Suprapubic skin (tissue), 4 donors: ENCODE measurements around the gene RBM47. TPM values are rescaled to one million over a fixed set of nuclear protein-coding genes. Genes with fewer than 3 reads are reported as not detected.

Experiments
- DNase-seq, 2 donors: peaks; one replicate each; pipeline ENCODE4 v3.0.0-alpha.2; 2019; ENCODE audit warnings: low spot score in 2 of 2
- H3K27ac ChIP-seq: fragments of 200-600 bp; sonication (generic); one replicate; pipeline ENCODE4 v1.5.1; 2019
- H3K27me3 ChIP-seq: fragments of 200-600 bp; sonication (generic); one replicate; pipeline ENCODE4 v1.5.1; 2019
- H3K36me3 ChIP-seq: fragments of 200-600 bp; sonication (generic); one replicate; pipeline ENCODE4 v1.5.1; 2019
- H3K4me1 ChIP-seq: fragments of 200-600 bp; sonication (generic); one replicate; pipeline ENCODE4 v1.5.1; 2019
- H3K4me3 ChIP-seq: fragments of 200-600 bp; sonication (generic); one replicate; pipeline ENCODE4 v1.5.1; 2019; ENCODE audit warnings: mild to moderate bottlenecking
- H3K9me3 ChIP-seq: fragments of 200-600 bp; sonication (generic); one replicate; pipeline ENCODE4 v1.5.1; 2019
- CTCF ChIP-seq, 2 donors: fragments of 200-600 bp in 1 of 2; fragments of 450-650 bp in 1 of 2; sonication (generic) in 1 of 2; IDR thresholded peaks; one replicate each; pipeline ENCODE4 v1.5.1; 2016 to 2019; ENCODE audit warnings: antibody characterized with exemption in 2 of 2, mild to moderate bottlenecking in 1 of 2, moderate library complexity in 1 of 2
- EP300 ChIP-seq: sonication (generic); formaldehyde crosslinking; IDR thresholded peaks from one replicate; pipeline ENCODE4 v1.6.1; 2017; ENCODE audit warnings: antibody characterized with exemption
- POLR2A ChIP-seq, 2 donors: fragments of 450-650 bp; IDR thresholded peaks; one replicate each; pipeline ENCODE4 v1.6.1; 2017; ENCODE audit warnings: antibody characterized with exemption in 2 of 2, mild to moderate bottlenecking in 2 of 2, moderate library complexity in 2 of 2
- POLR2AphosphoS5 ChIP-seq, 3 donors: sonication (generic); formaldehyde crosslinking; IDR thresholded peaks; one replicate each; pipeline ENCODE4 v1.6.1; 2017; ENCODE audit warnings: antibody characterized with exemption in 3 of 3
- WGBS: methylation state at CpG from one replicate; pipeline ENCODE4 v1.1.5; 2018; 5-methylcytosine and 5-hydroxymethylcytosine counted together
- total RNA-seq, 4 donors: library from RNA; depleted of rRNA; stranded (reverse); fragments of >200 nt; gene quantifications; one replicate each; pipeline ENCODE4 v1.1.0, GENCODE V29; 2016

RBM47 gene
- total RNA-seq, 4 donors from 2014 or later = 40.2 to 286 (median 47.4) TPM

- Histone ChIP-seq H3K36me3 (no peaks in the 10 kb centered on the region), H3K4me1 (no peaks in the 10 kb centered on the region)
These were observed 145.1 kb downstream of the RBM47 start for GRCh38 chr4:40484346-40485090.

GRCh38 chr4:40482985-40483647 lies 146.5 kb downstream of the RBM47 start:
- Histone ChIP-seq H3K4me3 (no peak overlapping the region), H3K27me3 (no peaks in the 10 kb centered on the region), H3K36me3 (no peaks in the 10 kb centered on the region), H3K4me1 (no peaks in the 10 kb centered on the region), H3K9me3 (no peaks in the 10 kb centered on the region), H3K27ac (no peak overlapping the region)
- 88% methylated on average over 21 of the region's 21 CpGs for WGBS
- no peak for TF ChIP-seq POLR2A (IDR thresholded peaks at IDR 0.05)
- no peak for TF ChIP-seq POLR2AphosphoS5 (IDR thresholded peaks at IDR 0.05)
- TF ChIP-seq CTCF (IDR thresholded peaks at IDR 0.05) = no peak
- no peak for TF ChIP-seq EP300
- no peak for DNase-seq

More at GRCh38 chr4:40484346-40485090, 145.1 kb downstream of the RBM47 start:
- no peak for DNase-seq
- Histone ChIP-seq H3K27me3 (no peaks in the 10 kb centered on the region), H3K4me3 (no peak overlapping the region), H3K27ac (no peak overlapping the region), H3K9me3 (no peaks in the 10 kb centered on the region)
- TF ChIP-seq EP300 (no peak), CTCF (IDR thresholded peaks at IDR 0.05) (no peak), POLR2A (IDR thresholded peaks at IDR 0.05) (no peak), POLR2AphosphoS5 (IDR thresholded peaks at IDR 0.05) (no peak)
- WGBS = 86% methylated on average over 1 of the region's 1 CpG

GRCh38 chr4:40481977-40482376 lies 147.7 kb downstream of the RBM47 start:
- DNase-seq = no peak
- Histone ChIP-seq H3K9me3 (no peaks in the 10 kb centered on the region), H3K36me3 (no peaks in the 10 kb centered on the region), H3K4me3 (no peak overlapping the region), H3K4me1 (no peaks in the 10 kb centered on the region), H3K27ac (no peak overlapping the region), H3K27me3 (no peaks in the 10 kb centered on the region)
- 96% methylated on average over 7 of the region's 7 CpGs for WGBS
- no peak for TF ChIP-seq POLR2AphosphoS5 (IDR thresholded peaks at IDR 0.05)
- TF ChIP-seq CTCF (IDR thresholded peaks at IDR 0.05) = no peak
- no peak for TF ChIP-seq EP300
- TF ChIP-seq POLR2A (IDR thresholded peaks at IDR 0.05) = no peak

GRCh38 chr4:40480291-40480690 lies 149.4 kb downstream of the RBM47 start:
- no peaks in the 10 kb centered on the region for H3K9me3 ChIP-seq
- no peaks in the 10 kb centered on the region for H3K4me1 ChIP-seq
- TF ChIP-seq POLR2A (IDR thresholded peaks at IDR 0.05) (no peak), EP300 (no peak), POLR2AphosphoS5 (IDR thresholded peaks at IDR 0.05) (no peak), CTCF (IDR thresholded peaks at IDR 0.05) (no peak)
- no peaks in the 10 kb centered on the region for H3K27me3 ChIP-seq
- no peak overlapping the region for H3K27ac ChIP-seq
- no peaks in the 10 kb centered on the region for H3K36me3 ChIP-seq
- WGBS = 80% methylated on average over 2 of the region's 2 CpGs
- H3K4me3 ChIP-seq = no peak overlapping the region
- DNase-seq = no peak

- no peak for DNase-seq
- no peak for TF ChIP-seq EP300
- no peak for TF ChIP-seq CTCF (IDR thresholded peaks at IDR 0.05)
- no peak for TF ChIP-seq POLR2A (IDR thresholded peaks at IDR 0.05)
- TF ChIP-seq POLR2AphosphoS5 (IDR thresholded peaks at IDR 0.05) = no peak
- Histone ChIP-seq H3K36me3 (no peaks in the 10 kb centered on the region), H3K27ac (no peak overlapping the region), H3K27me3 (no peaks in the 10 kb centered on the region), H3K4me1 (no peaks in the 10 kb centered on the region), H3K4me3 (no peak overlapping the region), H3K9me3 (no peaks in the 10 kb centered on the region)
- 93% methylated on average over 2 of the region's 2 CpGs for WGBS
These were observed 150.3 kb downstream of the RBM47 start for GRCh38 chr4:40479378-40479777.
